RWPE2 (cell line): ENCODE data around the gene TNRC6C.

Source experiments
- ATAC-seq: fragments of 200-7000 bp; cut with Tn5 transposase; 3 replicates; pipeline ENCODE4 v1.9.1; 2021; ENCODE audit warnings: low read depth
- DNase-seq: peaks from one replicate; pipeline ENCODE4 v3.0.0-alpha.2; 2020; ENCODE audit warnings: low spot score
- H3K27ac ChIP-seq: fragments of 450-650 bp; 2 replicates; pipeline ENCODE4 v1.5.1; 2017; ENCODE audit warnings: mild to moderate bottlenecking; ENCODE audit not compliant: poor library complexity, severe bottlenecking
- H3K27me3 ChIP-seq: fragments of 250-450 bp; sonication (Bioruptor Pico); 2 replicates; pipeline ENCODE4 v1.5.1; 2021; ENCODE audit warnings: mild to moderate bottlenecking, moderate library complexity; ENCODE audit not compliant: insufficient read depth, poor library complexity, severe bottlenecking
- H3K36me3 ChIP-seq: fragments of 250-450 bp; sonication (Bioruptor Pico); 2 replicates; pipeline ENCODE4 v1.5.1; 2020; ENCODE audit warnings: low read depth, mild to moderate bottlenecking, moderate library complexity
- H3K4me1 ChIP-seq: fragments of 250-450 bp; sonication (Bioruptor Pico); 2 replicates; pipeline ENCODE4 v1.5.1; 2021; ENCODE audit warnings: mild to moderate bottlenecking, moderate library complexity; ENCODE audit not compliant: insufficient read depth, poor library complexity, severe bottlenecking
- H3K4me3 ChIP-seq: fragments of 250-450 bp; sonication (Bioruptor Pico); 2 replicates; pipeline ENCODE4 v1.5.1; 2021; ENCODE audit warnings: mild to moderate bottlenecking, moderate library complexity; ENCODE audit not compliant: severe bottlenecking
- H3K9me3 ChIP-seq: fragments of 250-450 bp; sonication (Bioruptor Pico); 2 replicates; pipeline ENCODE4 v1.5.1; 2021; ENCODE audit warnings: mild to moderate bottlenecking, moderate library complexity; ENCODE audit not compliant: severe bottlenecking
- TF ChIP-seq, protein P1 (sequence below): fragments of 450-650 bp; IDR thresholded peaks from one replicate; pipeline ENCODE4 v1.5.1; 2017; ENCODE audit warnings: mild to moderate bottlenecking, moderate library complexity; ENCODE audit not compliant: poor library complexity, severe bottlenecking

TNRC6C gene

DNA sequence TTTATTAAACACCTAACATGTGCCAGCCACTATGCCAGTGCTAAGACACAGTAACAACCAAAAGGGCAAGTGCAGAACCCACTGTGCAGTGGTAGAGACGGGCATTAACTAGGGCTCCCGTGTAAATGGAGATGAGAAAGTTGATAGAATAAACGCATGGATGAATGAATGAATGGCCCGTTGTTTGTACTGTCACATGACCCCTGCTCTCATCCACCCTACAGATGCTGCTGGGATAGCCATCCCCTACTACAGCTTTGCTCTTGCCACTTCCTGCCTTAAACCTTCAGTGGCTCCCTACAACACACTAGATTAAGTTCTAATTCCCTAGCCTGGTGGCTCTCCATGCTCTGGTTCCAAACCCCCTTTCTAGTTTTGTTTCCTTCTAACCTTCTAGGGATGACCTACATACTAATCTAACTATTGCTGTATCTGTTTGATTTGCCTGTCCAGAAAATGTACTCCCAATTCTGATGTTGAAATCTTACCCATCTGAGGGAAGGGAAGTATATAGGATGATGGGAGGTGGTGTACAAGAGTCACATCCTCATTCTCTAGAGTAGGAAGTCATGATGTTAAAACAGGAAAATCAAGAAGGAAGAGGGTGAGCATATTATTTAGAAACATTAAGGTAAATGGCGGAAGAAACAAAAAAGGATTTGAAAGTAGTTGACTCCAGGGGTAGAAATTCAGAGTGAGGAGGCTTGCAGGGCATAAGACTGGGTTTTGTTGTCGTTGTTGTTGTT, 11.4 kb upstream of the TNRC6C start:
- TF ChIP-seq, protein P1, sequence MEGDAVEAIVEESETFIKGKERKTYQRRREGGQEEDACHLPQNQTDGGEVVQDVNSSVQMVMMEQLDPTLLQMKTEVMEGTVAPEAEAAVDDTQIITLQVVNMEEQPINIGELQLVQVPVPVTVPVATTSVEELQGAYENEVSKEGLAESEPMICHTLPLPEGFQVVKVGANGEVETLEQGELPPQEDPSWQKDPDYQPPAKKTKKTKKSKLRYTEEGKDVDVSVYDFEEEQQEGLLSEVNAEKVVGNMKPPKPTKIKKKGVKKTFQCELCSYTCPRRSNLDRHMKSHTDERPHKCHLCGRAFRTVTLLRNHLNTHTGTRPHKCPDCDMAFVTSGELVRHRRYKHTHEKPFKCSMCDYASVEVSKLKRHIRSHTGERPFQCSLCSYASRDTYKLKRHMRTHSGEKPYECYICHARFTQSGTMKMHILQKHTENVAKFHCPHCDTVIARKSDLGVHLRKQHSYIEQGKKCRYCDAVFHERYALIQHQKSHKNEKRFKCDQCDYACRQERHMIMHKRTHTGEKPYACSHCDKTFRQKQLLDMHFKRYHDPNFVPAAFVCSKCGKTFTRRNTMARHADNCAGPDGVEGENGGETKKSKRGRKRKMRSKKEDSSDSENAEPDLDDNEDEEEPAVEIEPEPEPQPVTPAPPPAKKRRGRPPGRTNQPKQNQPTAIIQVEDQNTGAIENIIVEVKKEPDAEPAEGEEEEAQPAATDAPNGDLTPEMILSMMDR = no peak
- Histone ChIP-seq H3K4me3 (no peak overlapping the region), H3K27me3 (peaks cover 27% of the 10 kb centered on the region), H3K4me1 (no peaks in the 10 kb centered on the region), H3K27ac (no peak overlapping the region), H3K36me3 (no peaks in the 10 kb centered on the region), H3K9me3 (no peaks in the 10 kb centered on the region)
- ATAC-seq = no peak
- DNase-seq = no peak

DNA sequence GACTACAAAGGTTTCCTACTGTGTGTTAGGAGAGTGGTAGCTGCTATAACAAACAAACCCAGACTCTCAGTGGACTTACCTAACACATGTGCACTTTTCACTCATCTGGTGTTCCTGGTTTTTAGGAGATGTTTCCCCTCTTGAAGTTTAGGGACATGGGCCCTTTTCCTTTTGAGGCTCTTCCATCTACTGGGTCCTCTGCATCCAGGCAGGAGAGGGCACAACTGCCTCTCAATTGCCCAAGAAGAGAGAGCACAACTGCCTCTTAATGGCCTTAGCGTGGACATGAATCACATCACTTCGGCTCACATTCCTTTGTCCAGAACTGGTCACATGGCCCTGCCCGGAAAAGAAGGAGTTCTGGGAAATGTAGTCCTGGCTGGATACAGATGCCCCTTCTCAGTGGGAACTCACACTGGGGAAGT, 9.8 kb upstream of the TNRC6C start:
- no peaks in the 10 kb centered on the region for H3K36me3 ChIP-seq
- DNase-seq = no peak
- TF ChIP-seq, protein P1 = no peak
- no peaks in the 10 kb centered on the region for H3K4me1 ChIP-seq
- H3K9me3 ChIP-seq = no peaks in the 10 kb centered on the region
- H3K27me3 ChIP-seq = peaks cover 20% of the 10 kb centered on the region
- H3K4me3 ChIP-seq = no peak overlapping the region
- no peak overlapping the region for H3K27ac ChIP-seq
- peak; percentile 76; the same call in 2 of the 3 replicates for ATAC-seq

DNA sequence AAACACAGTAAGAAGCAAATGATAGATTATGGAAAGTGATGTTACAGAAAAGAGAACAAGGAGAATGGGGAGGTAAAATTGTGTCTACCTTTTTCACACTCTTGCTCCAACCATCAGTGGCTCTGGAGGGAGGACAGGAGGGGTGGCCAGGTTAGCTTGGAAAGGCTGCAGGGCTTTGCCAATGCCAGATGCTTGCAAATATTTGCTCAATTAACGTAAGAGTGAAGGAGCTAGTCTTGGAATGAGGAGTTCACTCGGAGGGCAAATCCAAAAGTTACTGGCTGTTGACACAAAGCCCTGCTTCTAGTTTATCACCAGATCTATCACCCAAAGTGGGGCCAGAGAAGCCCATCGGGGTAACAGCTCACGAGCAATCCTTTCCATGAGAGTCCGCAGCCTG, 7.4 kb upstream of the TNRC6C start:
- TF ChIP-seq, protein P1 = no peak
- Histone ChIP-seq H3K27me3 (peaks cover 24% of the 10 kb centered on the region), H3K4me1 (no peaks in the 10 kb centered on the region), H3K36me3 (no peaks in the 10 kb centered on the region), H3K4me3 (no peak overlapping the region), H3K9me3 (no peaks in the 10 kb centered on the region), H3K27ac (no peak overlapping the region)
- DNase-seq = no peak
- no peak for ATAC-seq

DNA sequence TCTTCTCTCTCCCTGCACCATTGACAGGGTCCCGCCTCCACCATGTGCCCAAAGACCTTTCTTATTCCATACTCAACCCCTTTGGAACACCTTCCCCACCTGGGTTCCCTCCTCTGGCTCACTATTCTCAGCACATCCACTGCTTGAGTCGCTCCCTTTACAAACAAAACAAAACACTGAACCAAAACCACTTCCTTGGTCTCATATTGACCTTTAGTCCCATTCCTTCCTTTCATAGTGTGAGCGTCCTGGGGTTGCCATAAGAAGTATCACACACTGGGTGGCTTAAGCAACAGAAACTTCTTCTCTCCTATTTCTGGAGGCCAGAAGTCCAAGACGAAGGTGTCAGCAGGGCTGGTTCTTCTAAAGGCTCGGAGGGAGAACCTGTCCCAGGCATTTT, 6.1 kb upstream of the TNRC6C start:
- Histone ChIP-seq H3K9me3 (peaks cover 2% of the 10 kb centered on the region), H3K27me3 (peaks cover 36% of the 10 kb centered on the region)
- no peak for ATAC-seq

More for the DNA sequence above, 6.1 kb upstream of the TNRC6C start:
- TF ChIP-seq, protein P1 = no peak
- Histone ChIP-seq H3K36me3 (no peaks in the 10 kb centered on the region), H3K4me1 (no peaks in the 10 kb centered on the region), H3K4me3 (no peak overlapping the region), H3K27ac (no peak overlapping the region)
- DNase-seq = no peak
